Psoas muscle (tissue), 8 donors: ENCODE results near the gene ITPR3. TPM values are rescaled to one million over a fixed set of nuclear protein-coding genes. Genes with fewer than 3 reads are reported as not detected.

ENCODE experiments used
- ATAC-seq, 4 donors: fragments of 200-7000 bp; cut with Tn5 transposase; one replicate each; pipeline ENCODE4 v1.9.1; 2020; ENCODE audit warnings: moderate library complexity in 3 of 4, mild to moderate bottlenecking in 2 of 4
- DNase-seq, 2 donors: peaks; one replicate each; pipeline ENCODE4 v3.0.0-alpha.2; 2020
- H3K27ac ChIP-seq: fragments of 200-600 bp; one replicate; pipeline ENCODE4 v1.8.0; 2022
- H3K27me3 ChIP-seq, 3 donors: fragments of 200-600 bp in 1 of 3; one replicate each; pipeline versions ENCODE4 v1.6.1 to v1.8.0; 2013 to 2022; ENCODE audit warnings: low read length in 2 of 3, mild to moderate bottlenecking in 2 of 3, moderate library complexity in 1 of 3; ENCODE audit not compliant: insufficient read depth in 3 of 3
- H3K36me3 ChIP-seq, 2 donors: fragments of 200-600 bp in 1 of 2; one replicate each; pipeline versions ENCODE4 v1.6.1 to v1.8.0; 2013 to 2022; ENCODE audit warnings: low read depth in 1 of 2, mild to moderate bottlenecking in 1 of 2, moderate library complexity in 1 of 2; ENCODE audit not compliant: insufficient read depth in 1 of 2
- H3K4me1 ChIP-seq: fragments of 200-600 bp; one replicate; pipeline ENCODE4 v1.8.0; 2022
- H3K4me3 ChIP-seq: fragments of 200-600 bp; one replicate; pipeline ENCODE4 v1.8.0; 2022; ENCODE audit warnings: mild to moderate bottlenecking
- H3K9me3 ChIP-seq: fragments of 200-600 bp; one replicate; pipeline ENCODE4 v1.8.0; 2022
- CTCF ChIP-seq: fragments of 200-600 bp; IDR thresholded peaks from one replicate; pipeline ENCODE4 v1.8.0; 2022; ENCODE audit warnings: antibody characterized with exemption
- WGBS, 3 donors: extraction: QIAGEN DNeasy Blood & Tissue Kit; methylation state at CpG; one replicate each; pipeline versions ENCODE4 v1.1.6 to v1.1.7; 2013; 5-methylcytosine and 5-hydroxymethylcytosine counted together
- intact Hi-C, 2 donors: fragments of 100-400 bp; cut with DNase I; formaldehyde crosslinking; loops; one replicate each; pipeline versions ENCODE4 v1.11.0 to v1.14.2; 2022
- polyA plus RNA-seq, 3 donors: library from polyadenylated mRNA; stranded (reverse); fragments of 200-250 nt; gene quantifications; one replicate each; pipeline ENCODE4 v1.2.3, GENCODE V29; 2013
- total RNA-seq, 4 donors: library from RNA; stranded (reverse); fragmentation: NEBNext Ultra II Directional in 2 of 4; extraction: Animal tissue kit (Norgen Biotek cat#: 25700) in 2 of 4; gene quantifications; one replicate each; pipeline versions ENCODE4 v1.2.1 to v1.2.4, GENCODE V29; 2021 to 2023
- donor health status: healthy with polysubstance abuse.
- donor health status: DM: no; HTN: no; CAD: no; lungs with moderate emphysema.
- donor health status: Bipolar disorder and iron deficiency.
- donor health status: healthy.
- donor health status: DM: yes; HTN: yes; CAD: no.
- donor health status: DM: no; HTN: no; CAD: no.
- donor health status: DM: no; HTN: no; CAD: no.
- donor health status: DM: yes; HTN: yes; CAD: no.

Gene ITPR3
- total and polyA plus RNA-seq, 7 donors = 1.9 to 7.4 (median 3.8) TPM

DNA sequence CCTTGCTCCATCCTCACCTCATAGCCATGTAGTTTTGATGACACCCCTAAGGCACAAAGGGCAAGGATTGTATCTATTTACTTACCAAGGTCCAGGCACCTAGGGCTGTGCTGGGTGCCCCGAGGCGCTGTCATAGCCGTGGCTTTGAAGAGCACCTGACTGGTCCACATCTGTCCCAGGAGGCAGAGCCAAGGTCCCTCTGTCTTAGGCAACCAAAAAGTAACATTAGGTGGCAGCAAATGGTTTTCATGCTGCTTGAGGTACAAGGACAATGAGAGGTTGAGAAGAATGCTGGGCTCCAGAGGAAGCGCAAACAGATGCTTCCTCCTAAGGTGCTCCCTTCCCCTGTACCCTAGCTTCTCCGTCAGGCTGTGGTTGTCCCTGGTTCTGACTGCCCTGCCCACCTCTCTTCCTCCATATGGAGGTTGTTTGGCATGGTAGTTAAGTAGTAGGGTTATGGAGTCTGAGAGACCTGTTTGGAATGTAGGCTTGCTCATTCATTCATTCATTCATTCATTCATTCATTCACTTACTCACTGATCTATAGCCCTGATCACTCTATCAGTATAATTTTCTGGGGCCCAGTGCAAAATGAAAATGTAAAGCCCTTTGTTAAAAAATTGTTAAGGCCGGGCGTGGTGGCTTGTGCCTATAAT, 93.4 kb downstream of the ITPR3 start:
- WGBS, 3 donors = 71 to 75% (median 71%) methylated on average over 7 of the region's 7 CpGs
- Histone ChIP-seq H3K27me3 (no peaks in the 10 kb centered on the region), H3K27ac (no peak overlapping the region), H3K36me3 (peaks cover 0 to 8% of the 10 kb centered on the region in 2 donors), H3K4me3 (no peak overlapping the region), H3K9me3 (no peaks in the 10 kb centered on the region), H3K4me1 (peaks cover 18% of the 10 kb centered on the region)
- DNase-seq = no peak
- ATAC-seq = peak in 1 of 4 donors; percentile 17
- intact Hi-C loops = no loop called here
- no peak for TF ChIP-seq CTCF

DNA sequence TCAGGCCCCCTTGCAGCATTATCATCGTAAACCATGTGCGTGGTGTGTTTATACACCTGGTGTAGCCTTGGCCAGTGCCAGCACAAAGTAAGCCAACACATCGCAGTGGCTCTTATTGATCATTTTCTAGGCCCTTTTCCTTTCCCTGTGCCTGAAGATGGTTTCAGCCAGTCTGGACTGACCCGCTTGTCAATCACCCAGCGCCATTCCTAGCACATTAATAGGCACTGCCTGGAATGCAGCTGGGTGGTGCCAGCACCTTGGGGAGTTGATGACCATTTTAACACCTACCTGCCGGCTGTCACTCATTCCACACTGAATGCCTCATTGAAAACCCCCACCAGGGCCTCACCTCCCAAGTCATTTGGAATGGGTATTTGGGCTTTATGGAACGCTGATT, 95.3 kb downstream of the ITPR3 start:
- Histone ChIP-seq H3K36me3 (peaks cover 0 to 2% of the 10 kb centered on the region in 2 donors), H3K27ac (no peak overlapping the region), H3K4me1 (peaks cover 8% of the 10 kb centered on the region), H3K27me3 (no peaks in the 10 kb centered on the region), H3K4me3 (no peak overlapping the region), H3K9me3 (no peaks in the 10 kb centered on the region)
- no peak for TF ChIP-seq CTCF
- DNase-seq (no peak), ATAC-seq (no peak)
- intact Hi-C loops = no loop called here
- 79 to 87% (median 81%) methylated on average over 7 of the region's 7 CpGs for WGBS, 3 donors

- TF ChIP-seq CTCF = no peak
- Histone ChIP-seq H3K27me3 (no peaks in the 10 kb centered on the region), H3K27ac (peak overlapping the region; percentile 9), H3K4me3 (no peak overlapping the region), H3K4me1 (peaks cover 6% of the 10 kb centered on the region), H3K36me3 (peaks cover 0 to 9% of the 10 kb centered on the region in 2 donors), H3K9me3 (no peaks in the 10 kb centered on the region)
- intact Hi-C loops = no loop called here
- no peak for DNase-seq
- no peak for ATAC-seq
- WGBS, 3 donors = 81 to 87% (median 82%) methylated on average over 8 of the region's 8 CpGs
Measured at GRCh38 chr6:33716890-33717632, 95.9 kb downstream of the ITPR3 start.

DNA sequence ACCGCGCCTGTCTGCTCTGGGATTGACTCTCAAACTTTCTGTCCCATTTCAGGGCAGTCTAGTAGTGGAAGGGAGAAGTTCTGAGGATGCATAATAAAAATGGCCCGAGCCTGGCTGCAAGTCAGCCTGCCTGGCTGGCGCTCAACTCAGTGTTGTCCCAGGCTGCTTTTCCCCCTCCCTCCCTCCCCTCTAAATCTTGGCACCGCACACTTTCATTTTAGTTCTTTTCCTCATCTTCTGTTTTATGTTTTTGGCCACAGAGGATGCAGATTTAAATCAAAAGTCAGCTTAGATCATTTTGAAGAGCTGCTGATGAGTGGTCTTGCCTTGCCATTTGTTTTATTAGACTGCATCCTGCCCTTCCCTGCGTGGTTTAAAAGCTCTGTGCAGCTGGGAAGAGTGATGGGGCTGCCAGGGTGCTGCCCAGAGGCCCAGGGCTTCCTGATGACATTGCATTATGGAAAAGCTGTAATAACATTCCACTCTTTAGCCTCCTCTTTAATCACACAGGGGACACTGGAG, 96.9 kb downstream of the ITPR3 start:
- Histone ChIP-seq H3K9me3 (no peaks in the 10 kb centered on the region), H3K27ac (peak overlapping the region; percentile 69), H3K4me3 (no peak overlapping the region), H3K36me3 (peaks cover 0 to 18% of the 10 kb centered on the region in 2 donors), H3K27me3 (no peaks in the 10 kb centered on the region), H3K4me1 (peaks cover 6% of the 10 kb centered on the region)
- 13 to 34% (median 18%) methylated on average over 6 of the region's 6 CpGs for WGBS, 3 donors
- intact Hi-C loops = no loop called here
- ATAC-seq = peak in 2 of 4 donors; percentile 0 to 1
- no peak for TF ChIP-seq CTCF
- no peak for DNase-seq
